ENCODE results near the gene ASTN2. TPM values are rescaled to one million over a fixed set of nuclear protein-coding genes. Genes with fewer than 3 reads are reported as not detected.

Gene ASTN2
- total and polyA plus RNA-seq, 2 donors (not counting 3 experiments of a cell fraction or from before 2014, with no cell fraction given): 1.0 to 1.9 TPM

DNA sequence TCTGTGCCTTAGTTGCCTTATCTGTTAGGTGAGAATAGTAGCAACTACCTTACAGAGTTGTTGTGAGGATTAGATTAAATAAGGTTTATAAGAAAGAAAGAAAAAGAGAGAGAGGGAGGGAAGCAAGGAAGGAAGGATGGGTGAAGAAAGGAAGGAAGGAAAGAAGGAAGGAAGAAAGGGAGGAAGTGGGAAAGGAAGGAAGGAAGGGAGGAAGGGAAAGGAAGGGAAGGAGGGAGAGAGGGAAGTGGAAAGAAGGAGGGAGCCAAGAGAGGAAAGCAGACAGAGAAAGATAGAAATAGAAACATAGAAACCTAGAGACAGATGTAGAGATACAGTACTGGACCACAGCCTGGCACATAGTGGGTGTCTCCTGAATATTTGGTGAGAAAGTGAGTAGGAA lies 934.9 kb downstream of the ASTN2 start:
- no peak overlapping the region for H3K27ac ChIP-seq (ENCODE audit: insufficient read depth, low read depth, low read length)
- no peaks in the 10 kb centered on the region for H3K9me1 ChIP-seq (replicated peaks; ENCODE audit: control insufficient read depth, extremely low read depth, insufficient read depth, low read length)
- no peaks in the 10 kb centered on the region for H3K27me3 ChIP-seq (ENCODE audit: control insufficient read depth in 2 of 2, insufficient read depth in 2 of 2, low read length in 2 of 2)
- H3K9me3 ChIP-seq (replicated peaks; ENCODE audit: control insufficient read depth, insufficient read depth, low read length): no peaks in the 10 kb centered on the region
- no peaks in the 10 kb centered on the region for H4K20me1 ChIP-seq (replicated peaks; ENCODE audit: control insufficient read depth, extremely low read depth, insufficient read depth, low read length)
- H3K4me2 ChIP-seq (ENCODE audit: insufficient read depth, low read length): no peak overlapping the region
- H3K79me2 ChIP-seq (ENCODE audit: control insufficient read depth, insufficient read depth, low read length): no peaks in the 10 kb centered on the region
- BruUV-seq (replicated peaks): no TSS peak
- intact Hi-C loops (cut with micrococcal nuclease) (no loop called here), dilution Hi-C loops (cut with MboI; ENCODE audit: extremely low pct_ligation_motif_present, low sequenced_read_pairs) (no loop called here)
- CTCF ChIA-PET: no interaction called here
- DNase-seq (ENCODE audit: low read depth, low spot score) (no peak), FAIRE-seq (no peak)
- POLR2A ChIA-PET: no interaction called here
- TF ChIP-seq MYC (IDR thresholded peaks at IDR 0.05; ENCODE audit: low read depth, low read length) (no peak), POLR2AphosphoS5 (IDR thresholded peaks at IDR 0.05; ENCODE audit: insufficient read depth, low read depth, low read length) (no peak), POLR2A (IDR thresholded peaks at IDR 0.05; ENCODE audit: low read depth, low read length) (no peak), FOS (IDR thresholded peaks at IDR 0.05; ENCODE audit: borderline replicate concordance, insufficient read depth, low read length) (no peak), JUN (IDR thresholded peaks at IDR 0.05; ENCODE audit: borderline replicate concordance, insufficient read depth, insufficient read length, low read depth) (no peak), GATA2 (IDR thresholded peaks at IDR 0.05; ENCODE audit: insufficient read depth, insufficient read length, low read depth, low read length) (no peak), EZH2 (IDR thresholded peaks at IDR 0.05; ENCODE audit: borderline replicate concordance, low read depth, low read length, severe bottlenecking) (no peak), CTCF (IDR thresholded peaks at IDR 0.05; ENCODE audit: extremely low read depth in 1 of 2, insufficient read depth in 1 of 2, low read depth in 1 of 2, low read length in 2 of 2) (no peak), MAX (IDR thresholded peaks at IDR 0.05; ENCODE audit: insufficient read depth, insufficient read length) (no peak)
- no peak overlapping the region for H3K4me3 ChIP-seq (replicated peaks in 1 of 3; ENCODE audit: insufficient read depth in 1 of 3, low read depth in 1 of 3, low read length in 3 of 3)
- H3K36me3 ChIP-seq (ENCODE audit: control insufficient read depth in 2 of 2, extremely low read depth in 1 of 2, insufficient read depth in 2 of 2, low read length in 2 of 2): no peaks in the 10 kb centered on the region
- H3K9ac ChIP-seq (replicated peaks; ENCODE audit: extremely low read depth, insufficient read depth, low read length): no peak overlapping the region
- no peaks in the 10 kb centered on the region for H3K4me1 ChIP-seq (ENCODE audit: control insufficient read depth, extremely low read depth, insufficient read depth, low read length)
- no peak overlapping the region for H2AFZ ChIP-seq (ENCODE audit: low read depth, low read length)

Measured in endothelial cell of umbilical vein (primary cell).